A673 (cell line): ENCODE measurements around the gene EIPR1.

ENCODE experiments used
- CTCF ChIP-seq: fragments of 300-800, 200-600 bp; sonication (generic); conservative IDR thresholded peaks from 2 replicates; pipeline ENCODE4 v1.5.1; 2017; ENCODE audit warnings: low read depth, mild to moderate bottlenecking, antibody characterized with exemption, low read length, moderate library complexity, mixed read lengths
- EZH2 ChIP-seq: fragments of 200-600 bp; sonication (generic); IDR thresholded peaks from 2 replicates; pipeline ENCODE4 v1.6.1; 2017; ENCODE audit warnings: borderline replicate concordance, low read depth, mild to moderate bottlenecking, mixed read lengths, antibody characterized with exemption, low read length; ENCODE audit not compliant: poor library complexity, severe bottlenecking

GRCh38 chr2:3312576-3313345, 64.9 kb downstream of the EIPR1 start:
- TF ChIP-seq CTCF (no peak), EZH2 (no peak)
